Breast epithelium (tissue), 4 donors: ENCODE results near the gene RBM48. TPM values are rescaled to one million over a fixed set of nuclear protein-coding genes. Genes with fewer than 3 reads are reported as not detected.

Experiments
- DNase-seq, 2 donors: peaks; one replicate each; pipeline ENCODE4 v3.0.0-alpha.2; 2019; ENCODE audit warnings: low spot score in 2 of 2
- H3K27ac ChIP-seq, 2 donors: fragments of 200-600 bp; sonication (generic) in 1 of 2; one replicate each; pipeline ENCODE4 v1.5.1; 2016 to 2019; ENCODE audit warnings: mild to moderate bottlenecking in 1 of 2
- H3K27me3 ChIP-seq, 2 donors: fragments of 200-600 bp; sonication (generic) in 1 of 2; one replicate each; pipeline versions ENCODE4 v1.5.1 to v1.6.0; 2017 to 2019; ENCODE audit warnings: control low read depth in 1 of 2, mild to moderate bottlenecking in 1 of 2
- H3K36me3 ChIP-seq: fragments of 200-600 bp; one replicate; pipeline ENCODE4 v1.5.1; 2019
- H3K4me1 ChIP-seq, 2 donors: fragments of 200-600 bp; sonication (generic); one replicate each; pipeline ENCODE4 v1.5.1; 2016 to 2019; ENCODE audit warnings: control low read depth in 1 of 2
- H3K4me3 ChIP-seq, 3 donors: fragments of 200-600 bp; sonication (generic); 1 replicate in 2 of 3; 2 replicates in 1 of 3; pipeline ENCODE4 v1.5.1; 2016 to 2019; ENCODE audit warnings: mild to moderate bottlenecking in 3 of 3, moderate library complexity in 2 of 3
- H3K9me3 ChIP-seq, 2 donors: fragments of 200-600 bp; sonication (generic) in 1 of 2; one replicate each; pipeline ENCODE4 v1.5.1; 2016 to 2019; ENCODE audit warnings: control low read depth in 1 of 2
- CTCF ChIP-seq, 3 donors: fragments of 450-650 bp; IDR thresholded peaks; one replicate each; pipeline ENCODE4 v1.5.1; 2016 to 2017; ENCODE audit warnings: antibody characterized with exemption in 3 of 3, mild to moderate bottlenecking in 3 of 3, moderate library complexity in 3 of 3
- POLR2A ChIP-seq: fragments of 450-650 bp; IDR thresholded peaks from one replicate; pipeline ENCODE4 v1.6.1; 2016; ENCODE audit warnings: antibody characterized with exemption, mild to moderate bottlenecking, moderate library complexity
- POLR2AphosphoS5 ChIP-seq, 3 donors: sonication (generic); formaldehyde crosslinking; IDR thresholded peaks; one replicate each; pipeline ENCODE4 v1.6.1; 2017; ENCODE audit warnings: antibody characterized with exemption in 3 of 3
- intact Hi-C: fragments of 100-400 bp; cut with DNase I; formaldehyde crosslinking; loops from one replicate; pipeline ENCODE4 v1.15.1; 2023; ENCODE audit warnings: low total_unique reads
- total RNA-seq, 3 donors: library from RNA; depleted of rRNA; stranded (reverse); fragments of >200 nt; gene quantifications; one replicate each; pipeline ENCODE4 v1.1.0, GENCODE V29; 2016

RBM48 gene
- total RNA-seq, 3 donors from 2014 or later: 10.8 to 18.7 (median 12.0) TPM

DNA sequence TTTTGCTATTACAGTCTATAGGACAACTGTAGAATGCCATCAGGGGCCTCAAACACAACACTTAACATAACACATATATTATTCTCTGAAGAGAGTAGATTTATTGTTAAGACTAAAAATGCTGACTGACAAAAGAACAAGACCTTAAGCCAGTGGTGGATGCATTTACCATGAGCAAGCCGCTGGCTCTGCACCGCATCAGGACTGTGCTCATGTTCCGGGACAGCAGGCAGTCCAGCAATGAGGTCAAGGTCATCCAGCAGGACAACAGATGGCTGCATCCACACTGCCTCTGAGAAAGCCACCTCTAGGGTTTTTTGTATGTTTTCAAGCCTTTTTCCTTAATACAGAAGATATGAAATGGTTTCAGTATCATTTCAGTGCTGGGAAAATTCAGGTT is 24.0 kb upstream of the RBM48 start:
- intact Hi-C loops: no loop called here
- H3K36me3 ChIP-seq: peaks cover 5% of the 10 kb centered on the region
- TF ChIP-seq CTCF (IDR thresholded peaks at IDR 0.05) (no peak), POLR2AphosphoS5 (IDR thresholded peaks at IDR 0.05) (no peak), POLR2A (no peak)

GRCh38 chr7:92506363-92506762 is 22.2 kb upstream of the RBM48 start:
- Histone ChIP-seq H3K36me3 (peaks cover 4% of the 10 kb centered on the region), H3K4me3 (no peak overlapping the region), H3K4me1 (no peaks in the 10 kb centered on the region), H3K9me3 (no peaks in the 10 kb centered on the region), H3K27ac (no peak overlapping the region), H3K27me3 (no peaks in the 10 kb centered on the region)
- TF ChIP-seq POLR2AphosphoS5 (IDR thresholded peaks at IDR 0.05) (no peak), POLR2A (no peak), CTCF (IDR thresholded peaks at IDR 0.05) (no peak)
- intact Hi-C loops: no loop called here
- DNase-seq: no peak

More for the DNA sequence above, 24.0 kb upstream of the RBM48 start:
- no peaks in the 10 kb centered on the region for H3K9me3 ChIP-seq
- no peak overlapping the region for H3K27ac ChIP-seq
- no peak for DNase-seq
- no peaks in the 10 kb centered on the region for H3K27me3 ChIP-seq
- H3K4me1 ChIP-seq: no peaks in the 10 kb centered on the region
- H3K4me3 ChIP-seq: no peak overlapping the region

DNA sequence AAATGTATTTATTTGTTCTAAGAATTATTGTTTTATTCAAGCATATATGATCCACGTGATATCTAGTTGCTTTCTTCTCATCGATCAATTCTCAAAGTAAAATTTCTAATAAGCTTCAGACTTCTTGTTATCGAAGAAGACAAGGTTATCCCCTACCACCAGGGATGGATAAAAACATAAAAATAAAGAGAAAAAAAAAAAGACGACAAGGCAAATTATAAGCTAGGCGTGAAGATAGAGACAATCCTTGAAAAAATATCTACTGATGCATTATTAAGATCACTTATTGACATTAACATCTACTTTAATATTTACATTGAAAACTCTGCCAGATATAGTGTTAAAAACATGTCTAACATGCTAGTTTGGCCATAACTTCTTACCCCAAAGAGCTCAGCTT is 19.6 kb upstream of the RBM48 start:
- H3K27me3 ChIP-seq: no peaks in the 10 kb centered on the region
- DNase-seq: no peak
- no peaks in the 10 kb centered on the region for H3K9me3 ChIP-seq
- no peak overlapping the region for H3K4me3 ChIP-seq
- H3K36me3 ChIP-seq: peaks cover 4% of the 10 kb centered on the region
- no peak overlapping the region for H3K27ac ChIP-seq
- TF ChIP-seq CTCF (IDR thresholded peaks at IDR 0.05) (no peak), POLR2AphosphoS5 (IDR thresholded peaks at IDR 0.05) (no peak), POLR2A (no peak)
- intact Hi-C loops: no loop called here
- no peaks in the 10 kb centered on the region for H3K4me1 ChIP-seq

- H3K27ac ChIP-seq: no peak overlapping the region
- H3K36me3 ChIP-seq: no peaks in the 10 kb centered on the region
- H3K9me3 ChIP-seq: no peaks in the 10 kb centered on the region
- no peaks in the 10 kb centered on the region for H3K4me1 ChIP-seq
- DNase-seq: no peak
- H3K4me3 ChIP-seq: no peak overlapping the region
- TF ChIP-seq POLR2A (no peak), POLR2AphosphoS5 (IDR thresholded peaks at IDR 0.05) (no peak), CTCF (IDR thresholded peaks at IDR 0.05) (no peak)
- intact Hi-C loops: no loop called here
- H3K27me3 ChIP-seq: no peaks in the 10 kb centered on the region
These were observed 15.3 kb upstream of the RBM48 start for GRCh38 chr7:92513167-92513902.

DNA sequence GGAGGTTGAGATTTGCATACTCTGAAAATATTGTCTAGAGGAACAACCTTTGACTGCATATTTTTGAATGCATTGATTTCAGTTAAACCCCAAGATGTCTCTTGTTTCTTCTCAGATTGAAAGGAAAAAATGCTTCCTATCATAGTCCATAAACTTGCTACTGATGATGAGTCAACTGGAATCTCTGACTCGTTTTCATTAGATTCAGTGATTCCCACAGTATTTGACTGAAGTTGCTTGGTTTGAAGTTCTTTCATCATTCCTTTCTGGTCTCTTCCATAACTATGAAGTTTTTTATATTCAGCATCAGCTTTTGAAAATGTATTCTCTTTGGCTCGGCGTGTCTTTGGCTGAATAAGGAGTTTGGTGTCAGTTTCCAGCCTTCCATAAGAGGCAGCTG is 11.0 kb upstream of the RBM48 start:
- intact Hi-C loops: no loop called here
- Histone ChIP-seq H3K27ac (no peak overlapping the region), H3K9me3 (no peaks in the 10 kb centered on the region), H3K4me3 (no peak overlapping the region), H3K4me1 (no peaks in the 10 kb centered on the region), H3K36me3 (no peaks in the 10 kb centered on the region), H3K27me3 (no peaks in the 10 kb centered on the region)
- TF ChIP-seq POLR2A (no peak), CTCF (IDR thresholded peaks at IDR 0.05) (no peak), POLR2AphosphoS5 (IDR thresholded peaks at IDR 0.05) (no peak)
- DNase-seq: no peak
